Esophagus (tissue), 2 donors: ENCODE measurements around the gene CCDC33. TPM values are rescaled to one million over a fixed set of nuclear protein-coding genes. Genes with fewer than 3 reads are reported as not detected.

ENCODE experiments used
- H3K27ac ChIP-seq, 2 donors: one replicate each; pipeline ENCODE4 v1.5.1; 2013; ENCODE audit warnings: low read depth in 2 of 2, mild to moderate bottlenecking in 2 of 2, inconsistent platforms in 1 of 2, low read length in 1 of 2, moderate library complexity in 1 of 2
- H3K27me3 ChIP-seq, 2 donors: one replicate each; pipeline ENCODE4 v1.6.1; 2013; ENCODE audit warnings: low read length in 2 of 2, control low read depth in 1 of 2, mild to moderate bottlenecking in 1 of 2; ENCODE audit not compliant: insufficient read depth in 2 of 2, control insufficient read depth in 1 of 2
- H3K36me3 ChIP-seq, 2 donors: one replicate each; pipeline ENCODE4 v1.6.1; 2013; ENCODE audit warnings: low read length in 1 of 2; ENCODE audit not compliant: control insufficient read depth in 2 of 2, insufficient read depth in 2 of 2
- H3K4me1 ChIP-seq, 2 donors: one replicate each; pipeline ENCODE4 v1.6.1; 2013; ENCODE audit warnings: low read length in 1 of 2; ENCODE audit not compliant: control insufficient read depth in 2 of 2, insufficient read depth in 2 of 2
- H3K4me3 ChIP-seq, 2 donors: one replicate each; pipeline ENCODE4 v1.5.1; 2013; ENCODE audit warnings: low read length in 2 of 2, mild to moderate bottlenecking in 2 of 2, low read depth in 1 of 2, moderate library complexity in 1 of 2
- H3K9me3 ChIP-seq, 2 donors: one replicate each; pipeline ENCODE4 v1.6.1; 2013; ENCODE audit warnings: mild to moderate bottlenecking in 2 of 2, low read depth in 1 of 2, low read length in 1 of 2, moderate library complexity in 1 of 2; ENCODE audit not compliant: control insufficient read depth in 2 of 2, insufficient read depth in 1 of 2
- WGBS, 2 donors: extraction: QIAGEN DNeasy Blood & Tissue Kit; methylation state at CpG; one replicate each; pipeline ENCODE4 v1.1.7; 2013; 5-methylcytosine and 5-hydroxymethylcytosine counted together
- polyA plus RNA-seq, 2 donors: library from polyadenylated mRNA; stranded (reverse); fragments of 200-250 nt; gene quantifications; one replicate each; pipeline ENCODE4 v1.2.3, GENCODE V29; 2013
- donor health status: healthy with polysubstance abuse.
- donor health status: Bipolar disorder and iron deficiency.

Gene CCDC33
- polyA plus RNA-seq, 2 donors = not detected

- WGBS, 2 donors = 83 to 85% methylated on average over 6 of the region's 6 CpGs
- no peak overlapping the region for H3K4me3 ChIP-seq
- peaks cover 0 to 9% of the 10 kb centered on the region in 2 donors for H3K4me1 ChIP-seq
- H3K36me3 ChIP-seq = no peaks in the 10 kb centered on the region
- H3K9me3 ChIP-seq = no peaks in the 10 kb centered on the region
- no peaks in the 10 kb centered on the region for H3K27me3 ChIP-seq
- peak overlapping the region; percentile 10 to 38 for H3K27ac ChIP-seq
These were observed 149.6 kb downstream of the CCDC33 start for GRCh38 chr15:74385733-74386132.

Other genes with a start within 250 kb of the CCDC33 start
- gene STOML1, start 244.0 kb upstream of the CCDC33 start, polyA plus RNA-seq = 1 to 10 TPM; 9.0 to 9.5 TPM
- gene PML, start 241.6 kb upstream of the CCDC33 start, polyA plus RNA-seq = 10 to 100 TPM; 16.9 to 18.8 TPM
- gene GOLGA6A, start 153.8 kb upstream of the CCDC33 start, polyA plus RNA-seq = under 1 TPM; 0.02 TPM
- under 1 TPM; 0.10 to 0.12 TPM for gene ISLR2, start 105.7 kb upstream of the CCDC33 start, polyA plus RNA-seq
- 1 to 10 TPM; 2.3 to 5.3 TPM for gene ISLR, start 62.6 kb upstream of the CCDC33 start, polyA plus RNA-seq
- under 1 TPM; 0.65 to 0.79 TPM for gene STRA6, start 33.5 kb upstream of the CCDC33 start, polyA plus RNA-seq
- gene CYP11A1, start 131.3 kb downstream of the CCDC33 start, polyA plus RNA-seq = 1 to 10 TPM; 2.3 to 5.7 TPM
- gene SEMA7A, start 197.6 kb downstream of the CCDC33 start, polyA plus RNA-seq = 1 to 10 TPM; 2.2 to 9.6 TPM
- gene UBL7, start 224.8 kb downstream of the CCDC33 start, polyA plus RNA-seq = 10 to 100 TPM; 19.0 to 30.0 TPM